Endodermal cell (in vitro differentiated cells): Measurements from ENCODE around the gene TPRX1. TPM values are rescaled to one million over a fixed set of nuclear protein-coding genes. Genes with fewer than 3 reads are reported as not detected.
"Not testable (repeated sequence)": the region's sequence is repeated elsewhere in the genome, so short reads cannot be mapped to it uniquely, and the experiment has no call there.

ENCODE experiments used
- DNase-seq: peaks from one replicate; pipeline ENCODE4 v3.0.0-alpha.2; 2017
- H3K27ac ChIP-seq: 2 replicates; pipeline ENCODE4 v1.5.1; 2013; ENCODE audit warnings: mild to moderate bottlenecking, low read depth, low read length, moderate library complexity
- H3K27me3 ChIP-seq: 2 replicates; pipeline ENCODE4 v1.6.1; 2013; ENCODE audit warnings: mild to moderate bottlenecking, low read length, moderate library complexity; ENCODE audit not compliant: insufficient read depth, control insufficient read depth, poor library complexity, severe bottlenecking
- H3K36me3 ChIP-seq: 2 replicates; pipeline ENCODE4 v1.7.0; 2013; ENCODE audit warnings: mild to moderate bottlenecking, low read length, moderate library complexity; ENCODE audit not compliant: control insufficient read depth, insufficient read depth
- H3K4me1 ChIP-seq: one replicate; pipeline ENCODE4 v1.7.0; 2013; ENCODE audit warnings: low read length; ENCODE audit not compliant: control insufficient read depth, insufficient read depth
- H3K4me3 ChIP-seq: 2 replicates; pipeline ENCODE4 v1.5.1; 2013; ENCODE audit warnings: mild to moderate bottlenecking, low read length, moderate library complexity
- H3K9ac ChIP-seq: 2 replicates; pipeline ENCODE4 v1.6.1; 2013; ENCODE audit warnings: mild to moderate bottlenecking, low read length, moderate library complexity; ENCODE audit not compliant: poor library complexity, severe bottlenecking; ENCODE audit errors: extremely low read depth
- H3K9me3 ChIP-seq: 2 replicates; pipeline ENCODE4 v1.6.1; 2013; ENCODE audit warnings: mild to moderate bottlenecking, low read length, moderate library complexity; ENCODE audit not compliant: control insufficient read depth
- H3K27ac Mint-ChIP-seq: 2 replicates; pipeline ENCODE4 v1.8.0; 2020; ENCODE audit warnings: mixed read lengths
- H3K27me3 Mint-ChIP-seq: 2 replicates; pipeline ENCODE4 v1.8.0; 2021; ENCODE audit warnings: mild to moderate bottlenecking, mixed read lengths; ENCODE audit not compliant: insufficient read depth
- H3K36me3 Mint-ChIP-seq: 2 replicates; pipeline ENCODE4 v1.8.0; 2020; ENCODE audit warnings: low read depth, mixed read lengths
- H3K4me1 Mint-ChIP-seq: 2 replicates; pipeline ENCODE4 v1.8.0; 2020; ENCODE audit warnings: mixed read lengths
- H3K4me3 Mint-ChIP-seq: 2 replicates; pipeline ENCODE4 v1.8.0; 2020; ENCODE audit warnings: mild to moderate bottlenecking, moderate library complexity, mixed read lengths
- H3K9me3 Mint-ChIP-seq: 2 replicates; pipeline ENCODE4 v1.8.0; 2020; ENCODE audit warnings: mild to moderate bottlenecking, mixed read lengths
- WGBS, 2 experiments: methylation state at CpG; one replicate each; pipeline versions ENCODE4 v1.1.5 to v1.1.7; 2013; ENCODE audit warnings: missing lambda C conversion rate in 2 of 2, mixed read lengths in 1 of 2; ENCODE audit not compliant: insufficient coverage in 1 of 2, insufficient read length in 1 of 2; 5-methylcytosine and 5-hydroxymethylcytosine counted together
- total RNA-seq, 2 donors: library from RNA; stranded (reverse); fragmentation: NEBNext Ultra II Directional in 1 of 2; extraction: Animal tissue kit (Norgen Biotek cat#: 25700) in 1 of 2; gene quantifications; 2 replicates in 1 of 2; 3 replicates in 1 of 2; pipeline ENCODE4 v1.2.1, GENCODE V29; 2021
- TF ChIP-seq, protein P1 (sequence below): fragments of 200-600 bp; sonication (generic); conservative IDR thresholded peaks from 2 replicates; pipeline ENCODE4 v1.5.0; 2021; ENCODE audit warnings: antibody characterized with exemption, mild to moderate bottlenecking

The TPRX1 gene
- total RNA-seq, 2 donors from 2014 or later: not detected

DNA sequence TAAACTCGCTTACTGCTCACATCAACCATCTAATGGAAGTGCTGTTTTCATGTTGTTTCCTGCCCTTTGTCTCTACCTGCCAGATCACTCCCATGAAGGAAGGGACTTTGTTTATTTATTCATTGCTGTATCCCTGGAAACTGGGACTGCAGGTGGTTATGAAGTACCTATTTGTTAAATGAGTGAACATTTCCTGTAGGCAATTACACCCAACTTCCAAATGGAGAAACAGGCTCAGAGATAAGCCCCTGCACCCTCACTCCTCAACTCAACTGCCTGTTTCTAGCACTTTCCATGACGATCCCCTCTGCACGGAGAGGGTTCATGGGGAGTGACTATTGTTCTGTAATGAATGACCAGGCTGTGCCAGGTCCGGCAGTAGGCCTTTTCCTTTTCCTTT lies 27.8 kb downstream of the TPRX1 start:
- DNase-seq: no peak
- TF ChIP-seq, protein P1, sequence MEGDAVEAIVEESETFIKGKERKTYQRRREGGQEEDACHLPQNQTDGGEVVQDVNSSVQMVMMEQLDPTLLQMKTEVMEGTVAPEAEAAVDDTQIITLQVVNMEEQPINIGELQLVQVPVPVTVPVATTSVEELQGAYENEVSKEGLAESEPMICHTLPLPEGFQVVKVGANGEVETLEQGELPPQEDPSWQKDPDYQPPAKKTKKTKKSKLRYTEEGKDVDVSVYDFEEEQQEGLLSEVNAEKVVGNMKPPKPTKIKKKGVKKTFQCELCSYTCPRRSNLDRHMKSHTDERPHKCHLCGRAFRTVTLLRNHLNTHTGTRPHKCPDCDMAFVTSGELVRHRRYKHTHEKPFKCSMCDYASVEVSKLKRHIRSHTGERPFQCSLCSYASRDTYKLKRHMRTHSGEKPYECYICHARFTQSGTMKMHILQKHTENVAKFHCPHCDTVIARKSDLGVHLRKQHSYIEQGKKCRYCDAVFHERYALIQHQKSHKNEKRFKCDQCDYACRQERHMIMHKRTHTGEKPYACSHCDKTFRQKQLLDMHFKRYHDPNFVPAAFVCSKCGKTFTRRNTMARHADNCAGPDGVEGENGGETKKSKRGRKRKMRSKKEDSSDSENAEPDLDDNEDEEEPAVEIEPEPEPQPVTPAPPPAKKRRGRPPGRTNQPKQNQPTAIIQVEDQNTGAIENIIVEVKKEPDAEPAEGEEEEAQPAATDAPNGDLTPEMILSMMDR: no peak
- WGBS, 2 experiments: 77 to 100% methylated on average over 2 to 4 of the region's 4 CpGs
- Mint-ChIP-seq H3K27ac (peak overlapping the region; percentile 41), H3K9me3 (no peaks in the 10 kb centered on the region), H3K4me1 (peaks cover 26% of the 10 kb centered on the region), H3K4me3 (peak overlapping the region; percentile 93), H3K27me3 (no peaks in the 10 kb centered on the region), H3K36me3 (peaks cover 13% of the 10 kb centered on the region)
- Histone ChIP-seq H3K4me1 (no peaks in the 10 kb centered on the region), H3K9me3 (no peaks in the 10 kb centered on the region), H3K27me3 (no peaks in the 10 kb centered on the region), H3K9ac (no peak overlapping the region), H3K27ac (no peak overlapping the region), H3K4me3 (no peak overlapping the region), H3K36me3 (peaks cover 14% of the 10 kb centered on the region)

DNA sequence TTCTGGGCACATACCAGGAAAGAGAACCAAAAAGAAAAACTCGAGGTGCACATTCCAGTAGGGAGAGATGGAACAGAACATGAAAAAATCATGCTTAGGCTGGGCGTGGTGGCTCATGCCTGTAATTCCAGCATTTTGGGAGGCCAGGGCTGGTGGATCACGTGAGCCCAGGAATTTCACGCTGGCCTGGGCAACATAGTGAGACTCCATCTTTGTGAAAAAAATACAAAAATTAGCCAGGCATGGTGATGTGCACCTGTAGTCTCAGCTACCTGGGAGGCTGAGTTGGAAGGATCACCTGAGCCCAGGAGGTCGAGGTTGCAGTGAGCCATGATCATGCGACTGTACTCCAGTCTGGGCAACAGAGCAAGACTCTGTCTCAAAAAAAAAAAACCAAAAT lies 33.1 kb downstream of the TPRX1 start:
- H3K27me3 ChIP-seq, H3K27ac Mint-ChIP-seq, H3K4me3 ChIP-seq, H3K4me1 ChIP-seq, H3K9me3 Mint-ChIP-seq, H3K9me3 ChIP-seq, DNase-seq, H3K9ac ChIP-seq, H3K27me3 Mint-ChIP-seq, H3K27ac ChIP-seq, H3K4me3 Mint-ChIP-seq, H3K36me3 ChIP-seq, H3K36me3 Mint-ChIP-seq: not testable (repeated sequence)
- H3K4me1 Mint-ChIP-seq: peaks cover 13% of the 10 kb centered on the region
- 89 to 94% methylated on average over 6 of the region's 6 CpGs for WGBS, 2 experiments

DNA sequence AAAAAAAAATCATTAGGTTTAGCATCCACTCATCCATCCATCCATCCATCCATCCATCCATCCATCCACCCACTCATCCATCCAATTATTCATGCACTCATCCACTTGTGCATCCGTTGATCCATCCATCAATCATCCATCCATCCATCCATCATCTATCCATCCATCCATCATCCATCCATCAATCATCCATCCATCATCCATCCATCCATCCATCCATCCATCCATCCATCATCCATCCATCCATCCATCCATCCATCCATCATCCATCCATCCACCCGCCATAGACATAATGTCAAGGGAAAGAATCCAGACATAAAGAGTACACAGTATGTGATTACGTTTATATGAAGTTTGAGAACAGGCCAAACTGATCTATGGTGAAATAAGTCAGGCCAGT lies 34.8 kb downstream of the TPRX1 start:
- H3K27ac ChIP-seq: no peak overlapping the region
- H3K4me1 ChIP-seq: no peaks in the 10 kb centered on the region
- H3K9me3 ChIP-seq: no peaks in the 10 kb centered on the region
- TF ChIP-seq, protein P1: no peak
- H3K4me3 Mint-ChIP-seq: no peak overlapping the region
- H3K9ac ChIP-seq: no peak overlapping the region
- H3K9me3 Mint-ChIP-seq: no peaks in the 10 kb centered on the region
- 78 to 87% methylated on average over 2 to 3 of the region's 3 CpGs for WGBS, 2 experiments
- no peak for DNase-seq
- H3K27me3 ChIP-seq: no peaks in the 10 kb centered on the region
- H3K27me3 Mint-ChIP-seq: no peaks in the 10 kb centered on the region
- no peaks in the 10 kb centered on the region for H3K36me3 Mint-ChIP-seq
- no peak overlapping the region for H3K27ac Mint-ChIP-seq
- peaks cover 12% of the 10 kb centered on the region for H3K4me1 Mint-ChIP-seq
- H3K36me3 ChIP-seq: no peaks in the 10 kb centered on the region
- no peak overlapping the region for H3K4me3 ChIP-seq

DNA sequence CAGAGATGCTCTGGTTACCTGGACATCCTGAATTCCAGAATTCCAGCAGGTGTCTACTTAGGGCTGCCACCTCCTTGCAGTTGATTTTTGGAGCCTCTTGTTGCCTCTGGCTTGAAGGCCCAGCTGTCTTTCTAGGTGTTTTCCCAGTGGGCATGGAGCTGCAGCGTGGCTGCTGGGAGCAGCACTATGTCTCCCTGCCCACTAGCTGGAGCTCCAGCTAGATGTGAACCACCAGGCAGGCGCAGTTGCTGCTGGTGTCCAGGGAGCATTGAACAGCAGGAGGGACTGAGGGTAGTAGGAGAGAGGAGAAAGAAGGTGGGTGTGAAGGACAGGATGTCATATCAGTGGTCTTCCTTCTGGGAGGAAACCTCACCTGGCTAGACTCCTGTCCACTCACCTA lies 35.7 kb downstream of the TPRX1 start:
- H3K4me3 ChIP-seq: no peak overlapping the region
- no peak overlapping the region for H3K27ac ChIP-seq
- Mint-ChIP-seq H3K36me3 (no peaks in the 10 kb centered on the region), H3K27ac (no peak overlapping the region), H3K27me3 (no peaks in the 10 kb centered on the region), H3K4me1 (peaks cover 7% of the 10 kb centered on the region), H3K4me3 (no peak overlapping the region), H3K9me3 (no peaks in the 10 kb centered on the region)
- no peaks in the 10 kb centered on the region for H3K27me3 ChIP-seq
- WGBS, 2 experiments: 92% methylated on average over 2 of the region's 2 CpGs; no CpG with 5 or more reads in 1 of the 2 experiments
- TF ChIP-seq, protein P1: peak; percentile 28
- H3K36me3 ChIP-seq: no peaks in the 10 kb centered on the region
- H3K9ac ChIP-seq: no peak overlapping the region
- peak; percentile 54 for DNase-seq
- H3K9me3 ChIP-seq: no peaks in the 10 kb centered on the region
- no peaks in the 10 kb centered on the region for H3K4me1 ChIP-seq
